IPS DF 6.9 (cell line): ENCODE measurements around the gene MAP3K9.

Source experiments
- DNase-seq: peaks from one replicate; pipeline ENCODE4 v3.0.0-alpha.2; 2013; ENCODE audit warnings: low read depth, low spot score
- H3K27ac ChIP-seq: one replicate; pipeline ENCODE4 v1.5.1; 2013; ENCODE audit warnings: low read length, control low read depth
- H3K27me3 ChIP-seq: 2 replicates; pipeline ENCODE4 v1.6.1; 2013; ENCODE audit warnings: mild to moderate bottlenecking, low read length; ENCODE audit not compliant: control insufficient read depth, insufficient read depth
- H3K36me3 ChIP-seq: 2 replicates; pipeline ENCODE4 v1.6.1; 2013; ENCODE audit warnings: low read length; ENCODE audit not compliant: control insufficient read depth, insufficient read depth
- H3K4me1 ChIP-seq: 2 replicates; pipeline ENCODE4 v1.6.1; 2013; ENCODE audit warnings: low read length; ENCODE audit not compliant: control insufficient read depth, insufficient read depth
- H3K4me3 ChIP-seq: 2 replicates; pipeline ENCODE4 v1.5.1; 2013; ENCODE audit warnings: mild to moderate bottlenecking, low read length
- H3K9me3 ChIP-seq: 2 replicates; pipeline ENCODE4 v1.6.1; 2013; ENCODE audit warnings: low read length, inconsistent platforms; ENCODE audit not compliant: control insufficient read depth, insufficient read depth
- WGBS: extraction: QIAGEN DNeasy Blood & Tissue Kit; methylation state at CpG from one replicate; pipeline ENCODE4 v1.1.7; 2013; ENCODE audit warnings: mixed read lengths, missing lambda C conversion rate; ENCODE audit not compliant: insufficient read length, insufficient coverage; 5-methylcytosine and 5-hydroxymethylcytosine counted together

MAP3K9 gene

GRCh38 chr14:70836946-70837345 lies 27.6 kb upstream of the MAP3K9 start:
- H3K27ac ChIP-seq, result no peak overlapping the region
- no peaks in the 10 kb centered on the region for H3K4me1 ChIP-seq
- no peak overlapping the region for H3K4me3 ChIP-seq
- no peaks in the 10 kb centered on the region for H3K27me3 ChIP-seq
- no peak for DNase-seq
- H3K36me3 ChIP-seq, result no peaks in the 10 kb centered on the region
- no peaks in the 10 kb centered on the region for H3K9me3 ChIP-seq

- Histone ChIP-seq H3K4me1 (no peaks in the 10 kb centered on the region), H3K4me3 (no peak overlapping the region), H3K9me3 (no peaks in the 10 kb centered on the region), H3K36me3 (no peaks in the 10 kb centered on the region), H3K27ac (no peak overlapping the region), H3K27me3 (no peaks in the 10 kb centered on the region)
- no CpG with 5 or more reads among the region's 5 CpGs for WGBS
- no peak for DNase-seq
Observed at GRCh38 chr14:70833884-70834283, 24.6 kb upstream of the MAP3K9 start.

GRCh38 chr14:70832561-70833305 lies 23.4 kb upstream of the MAP3K9 start:
- whole genome bisulfite sequencing, result no CpG with 5 or more reads among the region's 16 CpGs
- Histone ChIP-seq H3K36me3 (no peaks in the 10 kb centered on the region), H3K27ac (no peak overlapping the region), H3K27me3 (no peaks in the 10 kb centered on the region), H3K4me3 (no peak overlapping the region), H3K9me3 (no peaks in the 10 kb centered on the region), H3K4me1 (no peaks in the 10 kb centered on the region)
- no peak for DNase-seq

GRCh38 chr14:70830998-70831781 lies 21.9 kb upstream of the MAP3K9 start:
- DNase-seq, result no peak
- no CpG with 5 or more reads among the region's 5 CpGs for WGBS
- Histone ChIP-seq H3K4me1 (no peaks in the 10 kb centered on the region), H3K4me3 (no peak overlapping the region), H3K36me3 (no peaks in the 10 kb centered on the region), H3K27me3 (no peaks in the 10 kb centered on the region), H3K27ac (no peak overlapping the region), H3K9me3 (no peaks in the 10 kb centered on the region)

GRCh38 chr14:70828188-70828587 lies 18.9 kb upstream of the MAP3K9 start:
- Histone ChIP-seq H3K4me3 (no peak overlapping the region), H3K27me3 (no peaks in the 10 kb centered on the region), H3K9me3 (no peaks in the 10 kb centered on the region), H3K36me3 (no peaks in the 10 kb centered on the region), H3K27ac (no peak overlapping the region), H3K4me1 (no peaks in the 10 kb centered on the region)
- DNase-seq, result no peak
- WGBS, result no CpG with 5 or more reads among the region's 3 CpGs

GRCh38 chr14:70827752-70828151 lies 18.4 kb upstream of the MAP3K9 start:
- no peaks in the 10 kb centered on the region for H3K9me3 ChIP-seq
- H3K4me1 ChIP-seq, result no peaks in the 10 kb centered on the region
- no peak overlapping the region for H3K4me3 ChIP-seq
- H3K36me3 ChIP-seq, result no peaks in the 10 kb centered on the region
- H3K27me3 ChIP-seq, result no peaks in the 10 kb centered on the region
- DNase-seq, result no peak
- H3K27ac ChIP-seq, result no peak overlapping the region
- no CpG with 5 or more reads among the region's 6 CpGs for WGBS

- Histone ChIP-seq H3K27ac (no peak overlapping the region), H3K4me3 (no peak overlapping the region), H3K27me3 (no peaks in the 10 kb centered on the region), H3K36me3 (no peaks in the 10 kb centered on the region), H3K9me3 (no peaks in the 10 kb centered on the region), H3K4me1 (no peaks in the 10 kb centered on the region)
- DNase-seq, result no peak
Observed at GRCh38 chr14:70827347-70827746, 18.0 kb upstream of the MAP3K9 start.

GRCh38 chr14:70823281-70823680 lies 14.0 kb upstream of the MAP3K9 start:
- Histone ChIP-seq H3K27ac (no peak overlapping the region), H3K9me3 (no peaks in the 10 kb centered on the region), H3K4me3 (no peak overlapping the region), H3K36me3 (no peaks in the 10 kb centered on the region), H3K4me1 (no peaks in the 10 kb centered on the region), H3K27me3 (no peaks in the 10 kb centered on the region)
- no CpG with 5 or more reads among the region's 4 CpGs for WGBS
- DNase-seq, result no peak

- no CpG with 5 or more reads among the region's 26 CpGs for WGBS
- Histone ChIP-seq H3K4me3 (peak overlapping the region; percentile 67; the same call in 1 of the 2 replicates), H3K4me1 (no peaks in the 10 kb centered on the region), H3K36me3 (no peaks in the 10 kb centered on the region), H3K27me3 (no peaks in the 10 kb centered on the region), H3K27ac (no peak overlapping the region), H3K9me3 (no peaks in the 10 kb centered on the region)
- peak; percentile 76 for DNase-seq
Observed at GRCh38 chr14:70822530-70823185, 13.3 kb upstream of the MAP3K9 start.

- no peak overlapping the region for H3K27ac ChIP-seq
- no CpG with 5 or more reads among the region's 77 CpGs for WGBS
- H3K27me3 ChIP-seq, result no peaks in the 10 kb centered on the region
Observed at GRCh38 chr14:70821584-70822529, 12.5 kb upstream of the MAP3K9 start.

More at GRCh38 chr14:70821584-70822529, 12.5 kb upstream of the MAP3K9 start:
- Histone ChIP-seq H3K9me3 (no peaks in the 10 kb centered on the region), H3K4me3 (peak overlapping the region; percentile 67; the same call in 1 of the 2 replicates), H3K4me1 (no peaks in the 10 kb centered on the region), H3K36me3 (no peaks in the 10 kb centered on the region)
- no peak for DNase-seq
